ENCODE results near the gene AQP2.

AQP2 gene

DNA sequence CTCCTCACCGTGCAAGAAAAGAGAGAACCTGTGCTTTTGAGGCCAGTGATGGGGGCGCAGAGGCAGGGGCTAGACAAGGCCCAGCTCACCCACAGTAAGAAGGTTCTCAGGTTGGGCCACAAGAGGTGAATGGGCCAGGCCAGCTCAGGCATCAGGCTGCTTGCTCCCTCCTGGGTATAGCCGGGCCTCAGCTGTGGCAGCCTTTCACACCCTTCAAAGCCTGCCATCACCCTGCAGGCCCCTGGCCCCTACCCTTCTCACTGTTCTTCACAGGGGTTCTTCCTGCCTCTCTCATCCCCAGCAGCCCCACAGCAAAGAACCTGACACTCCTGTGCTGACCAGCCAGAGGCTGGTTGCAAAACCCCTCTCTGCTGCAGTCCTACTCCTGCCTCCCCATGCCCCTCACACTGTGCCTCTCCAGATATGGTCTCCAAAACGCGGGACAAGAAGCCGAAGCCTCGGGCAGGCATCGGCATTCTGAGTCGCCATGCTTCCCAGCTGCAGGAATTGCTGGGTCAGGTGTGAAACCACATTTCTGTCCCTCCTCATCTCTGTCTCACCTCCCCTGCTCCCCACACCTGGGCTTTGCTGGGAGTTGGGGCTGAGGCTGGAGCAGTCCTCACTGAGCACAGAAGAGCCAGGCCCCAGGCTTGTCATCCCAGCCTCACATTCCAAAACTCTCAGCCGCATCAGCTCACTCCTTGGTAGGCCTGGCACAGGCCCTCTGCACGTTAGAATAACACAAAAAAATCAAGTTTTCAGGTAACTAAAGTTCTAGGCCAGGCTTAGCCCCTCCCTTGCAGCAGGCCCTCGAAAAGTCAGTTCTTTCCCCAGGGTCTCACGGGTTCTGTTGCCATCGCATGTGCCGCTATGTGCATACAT lies 40.0 kb upstream of the AQP2 start:
- TF ChIP-seq TCF4 (CRISPR knock-in tag; IDR thresholded peaks at IDR 0.05; ENCODE audit: borderline replicate concordance) (no peak), CSDC2 (CRISPR knock-in tag; IDR thresholded peaks at IDR 0.05) (no peak), ZC3H10 (CRISPR knock-in tag; IDR thresholded peaks at IDR 0.05) (no peak), ZFP30 (CRISPR knock-in tag; IDR thresholded peaks at IDR 0.05) (no peak), ZNF565 (CRISPR knock-in tag; conservative IDR thresholded peaks at IDR 0.05; ENCODE audit: low read depth) (no peak), ZFP3 (CRISPR knock-in tag; IDR thresholded peaks at IDR 0.05) (no peak), TOX (CRISPR knock-in tag; IDR thresholded peaks at IDR 0.05; ENCODE audit: borderline replicate concordance) (no peak), GLIS3 (CRISPR knock-in tag; IDR thresholded peaks at IDR 0.05) (no peak), ESRRG (CRISPR knock-in tag; IDR thresholded peaks at IDR 0.05) (no peak)
- TF ChIP-seq, protein P1, sequence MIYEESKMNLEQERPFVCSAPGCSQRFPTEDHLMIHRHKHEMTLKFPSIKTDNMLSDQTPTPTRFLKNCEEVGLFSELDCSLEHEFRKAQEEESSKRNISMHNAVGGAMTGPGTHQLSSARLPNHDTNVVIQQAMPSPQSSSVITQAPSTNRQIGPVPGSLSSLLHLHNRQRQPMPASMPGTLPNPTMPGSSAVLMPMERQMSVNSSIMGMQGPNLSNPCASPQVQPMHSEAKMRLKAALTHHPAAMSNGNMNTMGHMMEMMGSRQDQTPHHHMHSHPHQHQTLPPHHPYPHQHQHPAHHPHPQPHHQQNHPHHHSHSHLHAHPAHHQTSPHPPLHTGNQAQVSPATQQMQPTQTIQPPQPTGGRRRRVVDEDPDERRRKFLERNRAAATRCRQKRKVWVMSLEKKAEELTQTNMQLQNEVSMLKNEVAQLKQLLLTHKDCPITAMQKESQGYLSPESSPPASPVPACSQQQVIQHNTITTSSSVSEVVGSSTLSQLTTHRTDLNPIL (CRISPR knock-in tag; IDR thresholded peaks at IDR 0.05; ENCODE audit: low read depth), result no peak
- TF ChIP-seq, protein P2, sequence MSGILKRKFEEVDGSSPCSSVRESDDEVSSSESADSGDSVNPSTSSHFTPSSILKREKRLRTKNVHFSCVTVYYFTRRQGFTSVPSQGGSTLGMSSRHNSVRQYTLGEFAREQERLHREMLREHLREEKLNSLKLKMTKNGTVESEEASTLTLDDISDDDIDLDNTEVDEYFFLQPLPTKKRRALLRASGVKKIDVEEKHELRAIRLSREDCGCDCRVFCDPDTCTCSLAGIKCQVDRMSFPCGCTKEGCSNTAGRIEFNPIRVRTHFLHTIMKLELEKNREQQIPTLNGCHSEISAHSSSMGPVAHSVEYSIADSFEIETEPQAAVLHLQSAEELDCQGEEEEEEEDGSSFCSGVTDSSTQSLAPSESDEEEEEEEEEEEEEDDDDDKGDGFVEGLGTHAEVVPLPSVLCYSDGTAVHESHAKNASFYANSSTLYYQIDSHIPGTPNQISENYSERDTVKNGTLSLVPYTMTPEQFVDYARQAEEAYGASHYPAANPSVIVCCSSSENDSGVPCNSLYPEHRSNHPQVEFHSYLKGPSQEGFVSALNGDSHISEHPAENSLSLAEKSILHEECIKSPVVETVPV (CRISPR knock-in tag; IDR thresholded peaks at IDR 0.05), result no peak
- TF ChIP-seq, protein P3, sequence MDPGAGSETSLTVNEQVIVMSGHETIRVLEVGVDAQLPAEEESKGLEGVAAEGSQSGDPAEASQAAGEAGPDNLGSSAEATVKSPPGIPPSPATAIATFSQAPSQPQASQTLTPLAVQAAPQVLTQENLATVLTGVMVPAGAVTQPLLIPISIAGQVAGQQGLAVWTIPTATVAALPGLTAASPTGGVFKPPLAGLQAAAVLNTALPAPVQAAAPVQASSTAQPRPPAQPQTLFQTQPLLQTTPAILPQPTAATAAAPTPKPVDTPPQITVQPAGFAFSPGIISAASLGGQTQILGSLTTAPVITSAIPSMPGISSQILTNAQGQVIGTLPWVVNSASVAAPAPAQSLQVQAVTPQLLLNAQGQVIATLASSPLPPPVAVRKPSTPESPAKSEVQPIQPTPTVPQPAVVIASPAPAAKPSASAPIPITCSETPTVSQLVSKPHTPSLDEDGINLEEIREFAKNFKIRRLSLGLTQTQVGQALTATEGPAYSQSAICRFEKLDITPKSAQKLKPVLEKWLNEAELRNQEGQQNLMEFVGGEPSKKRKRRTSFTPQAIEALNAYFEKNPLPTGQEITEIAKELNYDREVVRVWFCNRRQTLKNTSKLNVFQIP (CRISPR knock-in tag; IDR thresholded peaks at IDR 0.05; ENCODE audit: borderline replicate concordance, low read depth), result no peak
- ATAC-seq, result no peak

DNA sequence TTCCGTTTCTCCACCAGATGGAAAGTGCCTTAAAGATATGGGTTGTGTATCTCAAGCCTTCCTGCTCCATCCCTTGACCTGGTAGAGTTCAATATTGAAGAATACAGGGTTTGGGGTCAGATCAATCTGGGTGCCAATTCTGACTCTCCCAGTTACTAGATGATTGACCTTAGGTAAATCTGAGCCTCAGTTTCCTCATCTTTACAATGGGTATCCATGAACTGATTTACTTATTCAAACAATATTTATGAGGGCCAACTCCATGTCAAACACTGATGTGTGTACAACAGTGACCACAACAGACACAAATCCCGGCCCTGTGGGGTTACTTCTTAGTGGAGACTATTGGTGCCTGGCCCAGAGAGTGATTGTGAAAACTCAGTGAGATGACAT lies 39.3 kb upstream of the AQP2 start:
- no peak for TF ChIP-seq PPARA (CRISPR knock-in tag; IDR thresholded peaks at IDR 0.05; ENCODE audit: borderline replicate concordance)
- no peak for TF ChIP-seq ESRRG (CRISPR knock-in tag; IDR thresholded peaks at IDR 0.05)
- no peak for TF ChIP-seq BACH2 (CRISPR knock-in tag; IDR thresholded peaks at IDR 0.05; ENCODE audit: borderline replicate concordance)
- no peak for TF ChIP-seq RARB (CRISPR knock-in tag; IDR thresholded peaks at IDR 0.05)
- no peak for TF ChIP-seq ZNF8 (CRISPR knock-in tag; IDR thresholded peaks at IDR 0.05)
- TF ChIP-seq OSR1 (CRISPR knock-in tag; IDR thresholded peaks at IDR 0.05), result no peak
- TF ChIP-seq, protein P4, sequence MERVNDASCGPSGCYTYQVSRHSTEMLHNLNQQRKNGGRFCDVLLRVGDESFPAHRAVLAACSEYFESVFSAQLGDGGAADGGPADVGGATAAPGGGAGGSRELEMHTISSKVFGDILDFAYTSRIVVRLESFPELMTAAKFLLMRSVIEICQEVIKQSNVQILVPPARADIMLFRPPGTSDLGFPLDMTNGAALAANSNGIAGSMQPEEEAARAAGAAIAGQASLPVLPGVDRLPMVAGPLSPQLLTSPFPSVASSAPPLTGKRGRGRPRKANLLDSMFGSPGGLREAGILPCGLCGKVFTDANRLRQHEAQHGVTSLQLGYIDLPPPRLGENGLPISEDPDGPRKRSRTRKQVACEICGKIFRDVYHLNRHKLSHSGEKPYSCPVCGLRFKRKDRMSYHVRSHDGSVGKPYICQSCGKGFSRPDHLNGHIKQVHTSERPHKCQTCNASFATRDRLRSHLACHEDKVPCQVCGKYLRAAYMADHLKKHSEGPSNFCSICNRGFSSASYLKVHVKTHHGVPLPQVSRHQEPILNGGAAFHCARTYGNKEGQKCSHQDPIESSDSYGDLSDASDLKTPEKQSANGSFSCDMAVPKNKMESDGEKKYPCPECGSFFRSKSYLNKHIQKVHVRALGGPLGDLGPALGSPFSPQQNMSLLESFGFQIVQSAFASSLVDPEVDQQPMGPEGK (CRISPR knock-in tag; IDR thresholded peaks at IDR 0.05; ENCODE audit: borderline replicate concordance), result no peak
- TF ChIP-seq, protein P2 (CRISPR knock-in tag; IDR thresholded peaks at IDR 0.05), result no peak
- ATAC-seq, result no peak

DNA sequence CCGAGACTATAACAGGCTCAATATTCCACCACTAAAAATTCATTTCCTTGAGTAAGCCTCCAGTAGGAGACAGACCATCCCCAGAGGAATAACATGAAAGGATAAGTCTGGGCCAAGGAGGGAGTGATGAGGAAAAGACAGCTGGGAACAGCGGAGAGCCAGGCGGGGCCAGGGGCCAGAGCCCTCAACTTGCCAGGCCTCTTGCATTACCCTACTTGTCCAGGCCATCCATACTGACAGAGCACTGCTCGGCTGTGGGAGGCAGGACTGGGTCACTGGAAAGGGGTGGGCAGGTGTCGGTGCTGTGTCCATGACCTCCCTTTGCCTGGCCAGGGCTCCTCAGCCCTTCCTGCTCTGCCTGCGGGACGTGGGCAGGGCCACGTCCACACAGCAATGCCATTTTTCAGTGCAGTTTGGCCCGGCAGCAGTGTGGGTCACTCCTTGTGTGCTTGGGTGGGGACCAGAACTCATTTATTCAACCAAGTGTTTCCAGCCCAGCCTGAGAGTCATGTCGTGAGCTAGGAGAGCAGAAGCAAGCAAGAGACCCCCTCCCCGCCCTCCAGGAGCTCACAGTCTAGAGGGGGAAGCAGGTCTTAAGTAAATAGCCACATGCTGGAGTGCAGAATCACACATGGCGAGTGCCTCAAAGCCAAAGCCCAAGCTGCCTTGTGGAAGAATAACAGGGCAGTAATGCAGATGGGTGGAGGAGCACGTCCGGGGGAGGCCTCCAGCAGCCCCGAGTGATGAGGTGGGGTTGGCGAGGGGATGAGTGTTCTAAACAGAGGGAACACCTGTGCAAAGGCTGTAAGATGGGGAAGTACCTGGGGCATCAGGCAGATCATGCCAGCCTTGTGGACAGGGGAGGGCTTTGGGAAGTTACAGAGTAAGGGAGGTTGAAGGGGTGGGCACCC lies 37.9 kb upstream of the AQP2 start:
- ATAC-seq, result no peak
- no peak for TF ChIP-seq TOX (CRISPR knock-in tag; IDR thresholded peaks at IDR 0.05; ENCODE audit: borderline replicate concordance)
- no peak for TF ChIP-seq OSR1 (CRISPR knock-in tag; IDR thresholded peaks at IDR 0.05)
- no peak for TF ChIP-seq ZC3H10 (CRISPR knock-in tag; IDR thresholded peaks at IDR 0.05)
- no peak for TF ChIP-seq TCF4 (CRISPR knock-in tag; IDR thresholded peaks at IDR 0.05; ENCODE audit: borderline replicate concordance)
- TF ChIP-seq, protein P1 (CRISPR knock-in tag; IDR thresholded peaks at IDR 0.05; ENCODE audit: low read depth), result no peak
- no peak for TF ChIP-seq ZNF565 (CRISPR knock-in tag; conservative IDR thresholded peaks at IDR 0.05; ENCODE audit: low read depth)
- TF ChIP-seq, protein P4 (CRISPR knock-in tag; IDR thresholded peaks at IDR 0.05; ENCODE audit: borderline replicate concordance), result no peak
- no peak for TF ChIP-seq PPARA (CRISPR knock-in tag; IDR thresholded peaks at IDR 0.05; ENCODE audit: borderline replicate concordance)
- TF ChIP-seq ZFP3 (CRISPR knock-in tag; IDR thresholded peaks at IDR 0.05), result no peak
- no peak for TF ChIP-seq ESRRG (CRISPR knock-in tag; IDR thresholded peaks at IDR 0.05)
- no peak for TF ChIP-seq SNAI2 (CRISPR knock-in tag; IDR thresholded peaks at IDR 0.05)
- TF ChIP-seq GLIS3 (CRISPR knock-in tag; IDR thresholded peaks at IDR 0.05), result no peak
- TF ChIP-seq, protein P3 (CRISPR knock-in tag; IDR thresholded peaks at IDR 0.05; ENCODE audit: borderline replicate concordance, low read depth), result no peak
- TF ChIP-seq RARB (CRISPR knock-in tag; IDR thresholded peaks at IDR 0.05), result no peak
- TF ChIP-seq CSDC2 (CRISPR knock-in tag; IDR thresholded peaks at IDR 0.05), result no peak
- TF ChIP-seq BACH2 (CRISPR knock-in tag; IDR thresholded peaks at IDR 0.05; ENCODE audit: borderline replicate concordance), result no peak
- TF ChIP-seq ZNF70 (CRISPR knock-in tag; IDR thresholded peaks at IDR 0.05), result no peak
